ENCODE data around the gene ATG4C.

The ATG4C gene

DNA sequence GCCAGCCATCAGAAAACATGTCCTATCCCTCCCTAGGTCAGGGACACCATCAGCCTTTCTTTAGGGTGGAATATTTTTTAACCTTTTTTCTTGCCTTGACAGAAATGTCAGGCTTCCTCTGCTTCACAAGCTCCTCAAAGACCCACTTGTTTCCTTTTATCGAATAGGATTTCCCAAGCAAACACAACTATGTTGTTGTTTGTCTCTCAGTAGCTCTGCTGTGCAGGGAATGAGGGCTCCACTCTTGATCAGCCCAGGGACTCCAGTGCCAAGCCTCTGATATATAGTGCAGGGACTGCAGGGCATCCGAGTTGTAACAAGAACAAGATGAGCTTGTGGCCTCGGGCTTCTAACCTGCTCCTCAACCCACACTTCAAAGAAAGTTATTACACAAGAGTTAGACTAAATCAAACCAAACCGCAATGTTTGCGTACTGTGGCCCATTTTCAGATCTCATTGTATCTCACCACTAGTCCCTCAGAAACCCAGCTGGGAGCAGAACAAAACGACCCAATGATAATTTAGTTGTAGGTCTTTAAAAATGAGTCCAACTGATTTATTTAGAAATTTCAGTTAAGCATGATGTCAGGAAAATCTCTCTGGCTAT, 108.1 kb downstream of the ATG4C start:
- no peak for DNase-seq (ENCODE audit: extremely low read depth, low read depth)
- TF ChIP-seq, protein P1, sequence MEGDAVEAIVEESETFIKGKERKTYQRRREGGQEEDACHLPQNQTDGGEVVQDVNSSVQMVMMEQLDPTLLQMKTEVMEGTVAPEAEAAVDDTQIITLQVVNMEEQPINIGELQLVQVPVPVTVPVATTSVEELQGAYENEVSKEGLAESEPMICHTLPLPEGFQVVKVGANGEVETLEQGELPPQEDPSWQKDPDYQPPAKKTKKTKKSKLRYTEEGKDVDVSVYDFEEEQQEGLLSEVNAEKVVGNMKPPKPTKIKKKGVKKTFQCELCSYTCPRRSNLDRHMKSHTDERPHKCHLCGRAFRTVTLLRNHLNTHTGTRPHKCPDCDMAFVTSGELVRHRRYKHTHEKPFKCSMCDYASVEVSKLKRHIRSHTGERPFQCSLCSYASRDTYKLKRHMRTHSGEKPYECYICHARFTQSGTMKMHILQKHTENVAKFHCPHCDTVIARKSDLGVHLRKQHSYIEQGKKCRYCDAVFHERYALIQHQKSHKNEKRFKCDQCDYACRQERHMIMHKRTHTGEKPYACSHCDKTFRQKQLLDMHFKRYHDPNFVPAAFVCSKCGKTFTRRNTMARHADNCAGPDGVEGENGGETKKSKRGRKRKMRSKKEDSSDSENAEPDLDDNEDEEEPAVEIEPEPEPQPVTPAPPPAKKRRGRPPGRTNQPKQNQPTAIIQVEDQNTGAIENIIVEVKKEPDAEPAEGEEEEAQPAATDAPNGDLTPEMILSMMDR (IDR thresholded peaks at IDR 0.05; ENCODE audit: low read depth, low read length): no peak

DNA sequence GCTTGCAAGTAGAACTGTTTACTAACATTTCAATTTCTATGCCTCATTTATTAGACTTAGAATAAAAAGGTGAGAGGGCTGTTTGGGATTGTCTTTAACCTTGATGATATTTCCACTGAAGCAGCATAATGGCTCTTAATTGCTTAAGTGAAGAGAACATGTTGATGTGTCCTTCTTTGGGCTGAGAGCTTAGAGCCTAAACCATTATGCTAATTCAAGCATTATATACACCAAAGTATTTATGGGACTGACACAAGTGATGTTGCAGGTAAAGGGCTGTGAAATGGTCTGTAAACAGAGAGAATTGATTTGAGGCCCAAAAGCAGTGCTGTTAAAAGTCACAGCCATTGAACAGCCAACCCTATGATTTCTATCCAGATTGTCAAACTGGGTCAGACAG, 113.9 kb downstream of the ATG4C start:
- no peak for DNase-seq (ENCODE audit: extremely low read depth, low read depth)
- TF ChIP-seq, protein P1 (IDR thresholded peaks at IDR 0.05; ENCODE audit: low read depth, low read length): no peak

DNA sequence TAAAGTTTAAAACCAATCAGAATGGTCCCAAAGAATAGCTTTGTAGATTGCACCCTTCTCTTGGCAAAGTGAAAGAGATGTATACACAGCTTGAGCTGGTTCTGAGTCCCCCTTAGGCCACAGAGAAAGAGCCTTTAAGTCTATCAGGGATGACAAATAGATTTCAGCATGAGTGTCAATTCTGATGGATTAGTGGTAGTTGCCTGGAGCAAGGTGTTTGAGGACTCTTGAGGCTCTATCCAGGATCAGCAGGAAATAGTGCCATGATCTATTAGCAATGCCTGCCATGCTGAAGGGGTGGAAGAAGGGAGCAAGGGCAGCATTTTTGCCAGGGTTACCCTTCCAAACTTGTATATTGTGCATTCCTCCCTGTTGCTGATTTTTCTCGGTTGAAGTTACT, 116.6 kb downstream of the ATG4C start:
- TF ChIP-seq, protein P1 (IDR thresholded peaks at IDR 0.05; ENCODE audit: low read depth, low read length): no peak
- DNase-seq (ENCODE audit: extremely low read depth, low read depth): no peak

DNA sequence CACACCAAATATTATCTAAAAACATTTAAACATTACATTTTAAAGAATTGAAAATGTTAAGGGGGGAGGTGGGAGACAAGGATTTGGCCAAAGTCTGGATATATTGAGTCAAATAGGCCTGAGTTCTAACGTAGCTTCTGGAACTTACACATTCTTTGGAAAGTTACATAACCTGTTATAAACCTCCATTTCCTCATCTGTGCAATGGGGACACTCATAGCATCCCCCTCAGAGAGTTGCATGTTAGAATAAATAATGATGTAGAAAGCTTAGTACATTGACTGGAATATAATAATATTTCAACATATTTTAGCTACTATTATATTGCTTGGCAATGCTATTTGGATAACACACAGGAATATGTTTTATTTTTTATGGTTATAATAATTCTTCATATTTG, 117.7 kb downstream of the ATG4C start:
- TF ChIP-seq, protein P1 (IDR thresholded peaks at IDR 0.05; ENCODE audit: low read depth, low read length): no peak

DNA sequence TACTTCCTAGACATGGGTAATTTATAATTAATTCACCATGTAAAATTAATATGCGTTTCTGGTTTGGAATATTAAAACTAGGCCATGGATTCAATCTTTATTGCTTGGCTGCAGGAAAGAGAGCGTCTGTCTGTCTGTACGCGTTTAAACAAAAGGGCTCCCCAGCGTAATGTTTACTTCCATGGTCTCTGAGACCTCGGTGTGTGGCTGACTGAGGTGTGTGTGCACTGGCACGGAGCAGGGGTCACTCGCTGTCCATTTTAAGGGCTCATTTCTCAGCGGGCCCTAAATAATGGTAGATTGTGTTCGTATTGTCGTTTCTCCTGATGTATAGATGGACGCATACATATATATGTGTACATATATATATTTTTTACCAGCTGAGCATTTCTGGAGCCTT, 119.6 kb downstream of the ATG4C start:
- TF ChIP-seq, protein P1 (IDR thresholded peaks at IDR 0.05; ENCODE audit: low read depth, low read length): no peak
- DNase-seq (ENCODE audit: extremely low read depth, low read depth): no peak

More for the DNA sequence above, 117.7 kb downstream of the ATG4C start:
- DNase-seq (ENCODE audit: extremely low read depth, low read depth): no peak

DNA sequence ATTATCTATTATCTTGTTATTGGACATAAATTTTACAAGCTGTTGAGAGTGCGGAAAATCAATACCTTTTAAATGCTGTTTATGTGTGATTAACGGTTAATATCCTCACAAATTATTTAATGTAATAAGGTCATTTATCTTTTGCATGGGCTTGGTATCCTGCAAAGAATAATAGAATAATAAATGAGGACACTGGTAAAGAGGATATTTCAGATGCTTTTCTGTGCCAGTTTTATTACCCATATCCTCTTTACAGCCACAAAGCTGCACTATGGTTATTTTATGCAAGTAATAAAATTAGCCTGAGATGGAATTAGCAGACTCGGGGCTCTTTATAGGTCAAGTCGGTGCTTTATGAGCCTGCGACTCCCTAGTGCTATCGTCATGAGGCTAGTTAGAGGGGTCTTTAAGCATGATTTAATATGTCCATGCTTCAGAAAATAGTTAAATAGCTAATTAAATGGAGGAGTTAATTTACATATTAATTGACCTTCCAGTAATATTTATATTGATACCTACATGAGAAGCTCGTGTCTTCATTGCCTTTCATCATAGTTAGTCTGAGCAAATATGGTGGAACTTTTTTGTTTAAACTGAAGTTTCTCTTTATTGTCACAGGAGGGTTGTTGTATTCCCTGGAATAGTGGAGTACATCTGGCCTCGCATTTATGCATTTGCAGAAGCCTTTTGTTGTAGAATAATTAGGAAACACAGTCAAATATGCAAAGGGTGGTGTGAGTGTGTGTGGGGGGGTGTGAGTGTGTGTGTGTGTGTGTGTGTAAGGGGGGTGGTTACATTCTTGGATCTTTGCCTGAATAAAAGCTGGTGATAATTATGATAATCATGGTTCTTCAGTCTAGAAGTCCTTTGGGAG, 120.3 kb downstream of the ATG4C start:
- TF ChIP-seq, protein P1 (IDR thresholded peaks at IDR 0.05; ENCODE audit: low read depth, low read length): no peak
- DNase-seq (ENCODE audit: extremely low read depth, low read depth): no peak

DNA sequence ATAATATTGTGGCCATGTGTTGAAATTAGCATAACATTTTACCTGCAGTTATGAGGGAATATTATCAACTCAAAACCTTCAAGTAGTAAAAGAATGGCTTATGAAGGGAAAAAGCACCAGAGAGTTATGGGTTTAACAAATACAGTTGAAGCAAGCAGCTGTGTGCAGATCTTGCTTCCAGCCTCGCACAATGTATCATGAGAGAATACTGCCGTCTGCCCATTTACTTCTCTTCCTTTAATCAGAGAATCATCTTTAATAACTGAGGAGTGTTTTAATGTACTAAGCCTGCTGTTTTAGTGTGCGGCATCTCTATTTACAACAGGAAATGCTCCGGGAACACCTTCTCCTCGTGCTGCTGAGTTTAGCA, 120.9 kb downstream of the ATG4C start:
- no peak for DNase-seq (ENCODE audit: extremely low read depth, low read depth)

More for the DNA sequence above, 120.9 kb downstream of the ATG4C start:
- TF ChIP-seq, protein P1 (IDR thresholded peaks at IDR 0.05; ENCODE audit: low read depth, low read length): no peak

Data from AG09319 (cell line).